MM.1S (cell line): ENCODE measurements around the gene GPR160.

Source experiments
- DNase-seq: peaks from one replicate; pipeline ENCODE4 v3.0.0-alpha.2; 2015
- H2AFZ ChIP-seq: fragments of 300-600 bp; sonication (generic); 2 replicates; pipeline ENCODE4 v1.6.0; 2016; ENCODE audit warnings: antibody characterized with exemption, low read length
- H3F3A ChIP-seq: fragments of 300-600 bp; sonication (generic); 2 replicates; pipeline ENCODE4 v1.6.1; 2016; ENCODE audit warnings: mild to moderate bottlenecking, antibody characterized with exemption, low read length, moderate library complexity, mixed read lengths; ENCODE audit not compliant: insufficient read depth
- H3K27ac ChIP-seq: fragments of 300-600 bp; sonication (generic); 2 replicates; pipeline ENCODE4 v1.5.1; 2016; ENCODE audit warnings: mild to moderate bottlenecking, low read length
- H3K27me3 ChIP-seq: fragments of 300-600 bp; sonication (generic); replicated peaks from 2 replicates; pipeline ENCODE4 v1.6.0; 2016; ENCODE audit warnings: low read length; ENCODE audit not compliant: insufficient read depth
- H3K36me3 ChIP-seq: fragments of 300-600 bp; sonication (generic); replicated peaks from 2 replicates; pipeline ENCODE4 v1.6.1; 2016; ENCODE audit warnings: mild to moderate bottlenecking, low read length, mixed read lengths; ENCODE audit not compliant: insufficient read depth
- H3K4me1 ChIP-seq: fragments of 300-600 bp; sonication (generic); 2 replicates; pipeline ENCODE4 v1.6.1; 2016; ENCODE audit warnings: low read length, mixed read lengths
- H3K4me2 ChIP-seq: fragments of 300-600 bp; sonication (generic); 2 replicates; pipeline ENCODE4 v1.6.0; 2016; ENCODE audit warnings: low read depth, low read length
- H3K4me3 ChIP-seq: fragments of 300-600 bp; sonication (generic); 2 replicates; pipeline ENCODE4 v1.5.1; 2016; ENCODE audit warnings: low read length, mixed read lengths
- H3K79me2 ChIP-seq: fragments of 300-600 bp; sonication (generic); 2 replicates; pipeline ENCODE4 v1.6.1; 2016; ENCODE audit warnings: mixed run types, low read length, mixed read lengths
- H3K9ac ChIP-seq: fragments of 300-600 bp; sonication (generic); 2 replicates; pipeline ENCODE4 v1.6.1; 2016; ENCODE audit warnings: low read length, mixed read lengths
- H3K9me2 ChIP-seq: fragments of 300-600 bp; sonication (generic); replicated peaks from 2 replicates; pipeline ENCODE4 v1.6.1; 2016; ENCODE audit warnings: mild to moderate bottlenecking, low read length, mixed read lengths; ENCODE audit not compliant: insufficient read depth
- H3K9me3 ChIP-seq: fragments of 300-600 bp; sonication (generic); replicated peaks from 2 replicates; pipeline ENCODE4 v1.6.1; 2016; ENCODE audit warnings: mild to moderate bottlenecking, low read length, mixed read lengths; ENCODE audit not compliant: insufficient read depth
- H4K20me1 ChIP-seq: fragments of 300-600 bp; sonication (generic); 2 replicates; pipeline ENCODE4 v1.6.1; 2016; ENCODE audit warnings: mild to moderate bottlenecking, low read length, moderate library complexity, mixed read lengths; ENCODE audit not compliant: insufficient read depth
- EZH2 ChIP-seq: fragments of 300-600 bp; sonication (generic); optimal IDR thresholded peaks from 2 replicates; pipeline ENCODE3; 2017; ENCODE audit warnings: low read depth, mild to moderate bottlenecking, antibody characterized with exemption, low read length, mixed read lengths
- EZH2phosphoT487 ChIP-seq: fragments of 300-600 bp; sonication (generic); IDR thresholded peaks from 2 replicates; pipeline ENCODE4 v1.6.1; 2018; ENCODE audit warnings: antibody characterized with exemption, low read length
- TF ChIP-seq, protein P1 (sequence below): fragments of 300-600 bp; sonication (generic); IDR thresholded peaks from 2 replicates; pipeline ENCODE4 v1.5.1; 2016; ENCODE audit warnings: antibody characterized with exemption, low read length, mixed read lengths

The GPR160 gene

DNA sequence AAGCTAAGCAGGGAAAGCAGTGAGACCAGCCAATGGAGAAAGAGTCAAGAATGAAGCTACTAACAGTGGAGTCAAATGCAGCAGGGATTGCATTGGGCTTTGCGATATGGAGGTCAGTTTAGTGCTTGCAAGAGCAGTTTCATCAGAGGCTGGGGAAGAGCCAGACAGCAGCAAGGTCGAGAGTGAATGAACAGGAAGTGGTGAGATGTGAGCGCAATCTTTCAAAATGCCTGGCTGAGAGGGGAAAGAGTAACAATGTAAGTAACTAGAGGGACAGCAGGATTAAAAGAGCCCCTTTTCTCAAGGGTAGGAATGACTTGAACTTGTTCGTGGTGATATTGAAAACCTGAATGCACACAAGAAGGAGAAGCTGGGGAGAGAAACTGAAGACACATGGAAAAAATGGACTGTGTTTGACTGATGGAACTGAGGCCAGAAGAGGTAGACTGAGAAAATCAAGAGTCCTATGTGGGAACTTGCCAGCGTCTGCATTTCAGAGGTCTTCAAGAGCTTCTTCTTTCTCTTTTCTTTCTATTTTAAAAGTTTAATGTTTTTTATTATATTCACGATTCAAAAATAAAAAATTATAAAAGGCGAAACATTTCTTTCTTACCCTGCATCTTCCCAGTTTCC is 30.6 kb upstream of the GPR160 start:
- peak overlapping the region; percentile 13; the same call in 1 of the 2 replicates for H3K9ac ChIP-seq
- H4K20me1 ChIP-seq = no peaks in the 10 kb centered on the region
- H3K9me2 ChIP-seq = no peaks in the 10 kb centered on the region
- H3F3A ChIP-seq = peaks cover 4% of the 10 kb centered on the region; the same call in 1 of the 2 replicates
- peak overlapping the region; percentile 42 for H3K4me2 ChIP-seq
- H2AFZ ChIP-seq = peak overlapping the region; percentile 75
- TF ChIP-seq, protein P1, sequence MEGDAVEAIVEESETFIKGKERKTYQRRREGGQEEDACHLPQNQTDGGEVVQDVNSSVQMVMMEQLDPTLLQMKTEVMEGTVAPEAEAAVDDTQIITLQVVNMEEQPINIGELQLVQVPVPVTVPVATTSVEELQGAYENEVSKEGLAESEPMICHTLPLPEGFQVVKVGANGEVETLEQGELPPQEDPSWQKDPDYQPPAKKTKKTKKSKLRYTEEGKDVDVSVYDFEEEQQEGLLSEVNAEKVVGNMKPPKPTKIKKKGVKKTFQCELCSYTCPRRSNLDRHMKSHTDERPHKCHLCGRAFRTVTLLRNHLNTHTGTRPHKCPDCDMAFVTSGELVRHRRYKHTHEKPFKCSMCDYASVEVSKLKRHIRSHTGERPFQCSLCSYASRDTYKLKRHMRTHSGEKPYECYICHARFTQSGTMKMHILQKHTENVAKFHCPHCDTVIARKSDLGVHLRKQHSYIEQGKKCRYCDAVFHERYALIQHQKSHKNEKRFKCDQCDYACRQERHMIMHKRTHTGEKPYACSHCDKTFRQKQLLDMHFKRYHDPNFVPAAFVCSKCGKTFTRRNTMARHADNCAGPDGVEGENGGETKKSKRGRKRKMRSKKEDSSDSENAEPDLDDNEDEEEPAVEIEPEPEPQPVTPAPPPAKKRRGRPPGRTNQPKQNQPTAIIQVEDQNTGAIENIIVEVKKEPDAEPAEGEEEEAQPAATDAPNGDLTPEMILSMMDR = no peak
- TF ChIP-seq EZH2 = no peak
- TF ChIP-seq EZH2phosphoT487 = no peak
- H3K4me1 ChIP-seq = peaks cover 19% of the 10 kb centered on the region
- no peaks in the 10 kb centered on the region for H3K27me3 ChIP-seq
- no peaks in the 10 kb centered on the region for H3K36me3 ChIP-seq
- no peaks in the 10 kb centered on the region for H3K9me3 ChIP-seq
- DNase-seq = peak; percentile 85
- H3K27ac ChIP-seq = peak overlapping the region; percentile 32; the same call in 1 of the 2 replicates
- H3K4me3 ChIP-seq = peak overlapping the region; percentile 21; the same call in 1 of the 2 replicates
- no peaks in the 10 kb centered on the region for H3K79me2 ChIP-seq

DNA sequence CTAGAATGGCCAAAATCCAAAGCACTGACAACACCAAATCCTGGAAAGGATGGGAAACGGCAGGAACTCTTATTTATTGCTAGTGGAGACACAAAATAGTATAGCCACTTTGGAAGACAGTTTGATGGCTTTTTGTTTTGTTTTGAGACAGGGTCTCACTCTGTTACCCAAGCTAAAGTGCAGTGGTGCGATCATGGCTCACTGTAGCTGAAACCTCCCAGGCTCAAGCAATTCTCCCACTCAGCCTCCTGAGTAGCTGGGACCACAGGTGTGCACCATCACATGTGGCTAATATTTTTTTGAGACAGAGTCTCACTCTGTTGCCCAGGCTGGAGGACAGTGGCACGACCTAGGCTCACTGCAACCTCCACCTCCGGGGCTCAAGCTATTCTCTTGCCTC is 27.3 kb upstream of the GPR160 start:
- H3K9ac ChIP-seq = no peak overlapping the region
- H3K4me1 ChIP-seq = peaks cover 11% of the 10 kb centered on the region
- no peak overlapping the region for H3K4me3 ChIP-seq
- no peaks in the 10 kb centered on the region for H3K79me2 ChIP-seq
- H3K27me3 ChIP-seq = no peaks in the 10 kb centered on the region
- H3K9me3 ChIP-seq = no peaks in the 10 kb centered on the region
- DNase-seq = no peak
- H3K36me3 ChIP-seq = no peaks in the 10 kb centered on the region
- H3K9me2 ChIP-seq = no peaks in the 10 kb centered on the region
- no peaks in the 10 kb centered on the region for H4K20me1 ChIP-seq
- H3K4me2 ChIP-seq = no peak overlapping the region
- no peak overlapping the region for H3K27ac ChIP-seq
- no peak overlapping the region for H2AFZ ChIP-seq
- TF ChIP-seq EZH2 = no peak
- TF ChIP-seq, protein P1 = no peak
- no peak for TF ChIP-seq EZH2phosphoT487
- H3F3A ChIP-seq = 0 out of 2 replicates have a peak, but pooled peaks cover 4% of the 10 kb centered on the region

DNA sequence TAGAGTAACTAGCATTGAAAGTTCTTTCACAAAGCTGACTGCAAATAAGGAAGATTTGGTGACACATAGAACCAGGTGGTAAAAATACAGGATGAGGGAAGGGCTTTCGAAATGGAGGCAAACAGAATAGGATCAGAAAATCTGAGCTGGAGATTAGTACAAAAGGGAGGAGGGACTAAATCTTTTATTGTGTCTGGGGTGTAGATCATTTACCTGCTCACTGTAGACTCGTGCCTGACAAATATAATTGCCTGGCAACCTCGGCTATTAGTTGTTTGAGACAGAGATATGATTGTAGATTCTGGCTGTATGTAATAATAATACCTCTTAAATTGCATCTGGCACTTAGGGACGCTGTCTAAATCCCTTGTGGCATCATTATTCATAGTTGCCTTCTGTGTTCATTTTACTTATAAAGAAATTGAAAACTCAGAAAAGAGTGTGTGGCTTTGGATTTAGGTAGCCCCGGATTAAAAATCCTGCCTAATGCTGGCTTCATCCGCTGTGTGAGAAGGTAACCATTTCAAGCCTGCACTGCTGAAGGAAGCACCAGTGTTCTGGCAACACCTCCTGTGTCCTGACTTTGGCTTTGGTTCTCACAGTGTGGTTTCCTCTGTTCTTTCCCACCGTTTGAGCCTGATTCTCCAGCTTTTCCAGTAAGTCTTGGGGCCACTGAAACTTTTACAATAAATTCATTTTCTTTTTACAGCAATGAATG is 25.0 kb upstream of the GPR160 start:
- Histone ChIP-seq H2AFZ (0 out of 2 replicates have a peak overlapping the region, but pooled peaks have one; percentile 2), H3K4me3 (no peak overlapping the region), H3K36me3 (no peaks in the 10 kb centered on the region), H3K27ac (no peak overlapping the region), H4K20me1 (no peaks in the 10 kb centered on the region), H3K79me2 (no peaks in the 10 kb centered on the region), H3K9me3 (no peaks in the 10 kb centered on the region), H3F3A (no peaks in the 10 kb centered on the region), H3K4me1 (no peaks in the 10 kb centered on the region), H3K27me3 (no peaks in the 10 kb centered on the region), H3K9me2 (no peaks in the 10 kb centered on the region), H3K4me2 (no peak overlapping the region), H3K9ac (no peak overlapping the region)
- no peak for DNase-seq
- TF ChIP-seq, protein P1 = no peak
- TF ChIP-seq EZH2phosphoT487 (no peak), EZH2 (no peak)
